Activated CD4-positive, alpha-beta T cell treated with anti-CD3 and anti-CD28 coated beads, Interleukin-2, amount 10 ng/mL, durations not matched to agents 24 days and 14 days (primary cell): ENCODE results near the gene PRAC1. TPM values are rescaled to one million over a fixed set of nuclear protein-coding genes. Genes with fewer than 3 reads are reported as not detected.

Experiments
- DNase-seq: peaks from one replicate; pipeline ENCODE4 v3.0.0; 2022
- H3K27ac Mint-ChIP-seq: one replicate; pipeline ENCODE4 v1.8.0; 2022; ENCODE audit warnings: mild to moderate bottlenecking, mixed read lengths
- H3K27me3 Mint-ChIP-seq: one replicate; pipeline ENCODE4 v1.8.0; 2022; ENCODE audit warnings: mixed read lengths
- H3K36me3 Mint-ChIP-seq: one replicate; pipeline ENCODE4 v1.8.0; 2022; ENCODE audit warnings: low read depth, mild to moderate bottlenecking, mixed read lengths
- H3K4me1 Mint-ChIP-seq: one replicate; pipeline ENCODE4 v1.8.0; 2021; ENCODE audit warnings: mixed read lengths
- H3K4me3 Mint-ChIP-seq: one replicate; pipeline ENCODE4 v1.8.0; 2022; ENCODE audit warnings: mild to moderate bottlenecking, moderate library complexity, mixed read lengths
- H3K9me3 Mint-ChIP-seq: one replicate; pipeline ENCODE4 v1.8.0; 2021; ENCODE audit warnings: mixed read lengths
- intact Hi-C: fragments of 100-400 bp; cut with micrococcal nuclease; formaldehyde crosslinking; loops from one replicate; pipeline ENCODE4 v1.15.1; 2023
- total RNA-seq: library from RNA; stranded (reverse); gene quantifications from 2 replicates; pipeline ENCODE4 v1.2.3, GENCODE V29; 2022

PRAC1 gene
- not detected in 2 replicates for total RNA-seq

GRCh38 chr17:48722201-48722907 is at the start of gene PRAC1:
TSS of gene PRAC1 (minus strand) at chr17:48722518. CDS start at chr17:48722392, 126 bp downstream.
- Mint-ChIP-seq H3K4me3 (peak within 1 kb of the TSS; percentile 3), H3K27me3 (peaks cover 96% of the 10 kb centered on the region), H3K27ac (no peak within 1 kb of the TSS), H3K36me3 (peaks cover 2% of the 10 kb centered on the region), H3K4me1 (peaks cover 18% of the 10 kb centered on the region), H3K9me3 (no peaks in the 10 kb centered on the region)
- intact Hi-C loops: loop anchor here (5.0 to 10.0 kb wide), 4 partner anchors 80 to 1242 kb away; partner anchors contain the start of genes DLX4 and IGF2BP1
- DNase-seq: peak; percentile 59

GRCh38 chr17:48770954-48771353 is 48.6 kb upstream of the PRAC1 start:
- H3K36me3 Mint-ChIP-seq: no peaks in the 10 kb centered on the region
- peaks cover 39% of the 10 kb centered on the region for H3K27me3 Mint-ChIP-seq

DNA sequence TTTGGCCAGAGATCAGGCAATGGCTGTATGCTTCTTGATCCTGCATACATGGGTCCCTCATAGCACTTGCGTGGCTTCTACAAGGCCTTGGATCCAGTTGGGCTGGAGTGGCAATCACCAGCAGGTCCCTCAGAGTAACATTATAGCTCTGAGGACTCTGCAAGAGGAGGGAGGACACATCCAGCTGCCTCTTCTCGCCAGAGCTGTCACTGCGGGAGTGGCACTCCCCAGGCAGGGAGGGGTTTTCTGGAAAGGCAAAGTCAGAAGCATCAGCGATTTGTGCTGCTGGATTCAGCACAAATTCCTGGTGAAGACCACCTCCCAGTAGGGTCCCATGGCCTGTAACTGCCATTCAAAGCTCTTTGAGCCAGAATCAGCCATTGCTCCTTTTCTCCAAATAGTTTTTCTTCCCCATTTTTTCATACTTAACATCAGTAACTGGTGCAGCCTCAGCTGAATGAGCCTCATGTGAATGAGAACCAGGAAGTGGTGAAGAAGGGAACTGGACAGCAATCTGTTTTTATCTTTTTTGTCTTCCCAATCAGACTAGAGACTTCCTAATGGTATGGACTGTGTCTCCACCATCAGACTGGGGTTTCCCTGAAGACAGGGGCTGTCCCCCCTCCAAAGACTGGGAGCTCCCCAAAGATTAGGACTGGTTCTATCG is 46.8 kb upstream of the PRAC1 start:
- intact Hi-C loops: no loop called here
- Mint-ChIP-seq H3K9me3 (no peaks in the 10 kb centered on the region), H3K4me3 (no peak overlapping the region), H3K4me1 (peaks cover 5% of the 10 kb centered on the region), H3K27ac (no peak overlapping the region), H3K36me3 (no peaks in the 10 kb centered on the region), H3K27me3 (peaks cover 34% of the 10 kb centered on the region)
- no peak for DNase-seq

More at GRCh38 chr17:48770954-48771353, 48.6 kb upstream of the PRAC1 start:
- Mint-ChIP-seq H3K4me1 (peaks cover 5% of the 10 kb centered on the region), H3K9me3 (no peaks in the 10 kb centered on the region), H3K27ac (no peak overlapping the region), H3K4me3 (no peak overlapping the region)
- intact Hi-C loops: no loop called here
- no peak for DNase-seq

GRCh38 chr17:48767263-48767774 is 45.0 kb upstream of the PRAC1 start:
- DNase-seq: no peak
- Mint-ChIP-seq H3K4me3 (no peak overlapping the region), H3K4me1 (peaks cover 5% of the 10 kb centered on the region), H3K9me3 (no peaks in the 10 kb centered on the region), H3K27me3 (peaks cover 42% of the 10 kb centered on the region), H3K36me3 (no peaks in the 10 kb centered on the region), H3K27ac (no peak overlapping the region)
- intact Hi-C loops: no loop called here

DNA sequence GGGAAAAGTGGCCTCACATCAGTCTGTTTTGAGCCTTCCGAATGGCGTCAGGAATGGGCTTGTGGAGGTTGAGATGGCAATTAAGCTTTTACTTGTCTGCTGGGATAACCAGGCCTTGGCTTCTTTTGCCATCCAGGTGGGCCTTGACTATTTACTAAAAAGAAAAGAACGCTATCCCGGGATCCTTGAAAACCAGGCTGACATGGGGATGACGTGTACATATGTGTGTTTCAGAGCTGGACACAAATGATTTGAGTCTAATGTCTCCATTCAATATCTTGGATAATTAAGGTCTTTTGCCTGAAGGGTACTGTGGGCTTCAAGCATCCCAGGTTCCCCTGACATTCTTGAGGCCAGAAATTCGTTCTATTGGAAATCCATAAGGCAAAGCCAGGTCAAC is 38.8 kb upstream of the PRAC1 start:
- Mint-ChIP-seq H3K27me3 (peaks cover 66% of the 10 kb centered on the region), H3K9me3 (no peaks in the 10 kb centered on the region), H3K4me3 (no peak overlapping the region), H3K27ac (no peak overlapping the region), H3K4me1 (no peaks in the 10 kb centered on the region), H3K36me3 (no peaks in the 10 kb centered on the region)
- no peak for DNase-seq
- intact Hi-C loops: no loop called here

- Mint-ChIP-seq H3K4me1 (no peaks in the 10 kb centered on the region), H3K27ac (no peak overlapping the region), H3K36me3 (no peaks in the 10 kb centered on the region), H3K27me3 (peaks cover 68% of the 10 kb centered on the region), H3K4me3 (no peak overlapping the region), H3K9me3 (no peaks in the 10 kb centered on the region)
- intact Hi-C loops: no loop called here
- DNase-seq: no peak
Observed at GRCh38 chr17:48760411-48760810, 38.1 kb upstream of the PRAC1 start.

GRCh38 chr17:48759288-48759687 is 37.0 kb upstream of the PRAC1 start:
- no peak overlapping the region for H3K4me3 Mint-ChIP-seq
- DNase-seq: no peak
- no peak overlapping the region for H3K27ac Mint-ChIP-seq
- no peaks in the 10 kb centered on the region for H3K36me3 Mint-ChIP-seq
- H3K4me1 Mint-ChIP-seq: peaks cover under 1% of the 10 kb centered on the region
- intact Hi-C loops: no loop called here
- peaks cover 72% of the 10 kb centered on the region for H3K27me3 Mint-ChIP-seq
- no peaks in the 10 kb centered on the region for H3K9me3 Mint-ChIP-seq

GRCh38 chr17:48757524-48757961 is 35.2 kb upstream of the PRAC1 start:
- Mint-ChIP-seq H3K27me3 (peaks cover 77% of the 10 kb centered on the region), H3K27ac (no peak overlapping the region), H3K9me3 (no peaks in the 10 kb centered on the region), H3K4me1 (peaks cover 5% of the 10 kb centered on the region), H3K4me3 (no peak overlapping the region), H3K36me3 (no peaks in the 10 kb centered on the region)
- intact Hi-C loops: no loop called here
- no peak for DNase-seq

- H3K27ac Mint-ChIP-seq: no peak overlapping the region
- H3K9me3 Mint-ChIP-seq: no peaks in the 10 kb centered on the region
- H3K27me3 Mint-ChIP-seq: peaks cover 79% of the 10 kb centered on the region
- H3K4me1 Mint-ChIP-seq: peaks cover 5% of the 10 kb centered on the region
- no peak for DNase-seq
- no peaks in the 10 kb centered on the region for H3K36me3 Mint-ChIP-seq
- H3K4me3 Mint-ChIP-seq: no peak overlapping the region
- intact Hi-C loops: no loop called here
Observed at GRCh38 chr17:48756830-48757251, 34.5 kb upstream of the PRAC1 start.

GRCh38 chr17:48755356-48755755 is 33.0 kb upstream of the PRAC1 start:
- no peaks in the 10 kb centered on the region for H3K36me3 Mint-ChIP-seq
- no peaks in the 10 kb centered on the region for H3K9me3 Mint-ChIP-seq
- no peak for DNase-seq
- no peak overlapping the region for H3K4me3 Mint-ChIP-seq
- H3K4me1 Mint-ChIP-seq: peaks cover 5% of the 10 kb centered on the region
- H3K27me3 Mint-ChIP-seq: peaks cover 79% of the 10 kb centered on the region
- intact Hi-C loops: no loop called here
- H3K27ac Mint-ChIP-seq: no peak overlapping the region

DNA sequence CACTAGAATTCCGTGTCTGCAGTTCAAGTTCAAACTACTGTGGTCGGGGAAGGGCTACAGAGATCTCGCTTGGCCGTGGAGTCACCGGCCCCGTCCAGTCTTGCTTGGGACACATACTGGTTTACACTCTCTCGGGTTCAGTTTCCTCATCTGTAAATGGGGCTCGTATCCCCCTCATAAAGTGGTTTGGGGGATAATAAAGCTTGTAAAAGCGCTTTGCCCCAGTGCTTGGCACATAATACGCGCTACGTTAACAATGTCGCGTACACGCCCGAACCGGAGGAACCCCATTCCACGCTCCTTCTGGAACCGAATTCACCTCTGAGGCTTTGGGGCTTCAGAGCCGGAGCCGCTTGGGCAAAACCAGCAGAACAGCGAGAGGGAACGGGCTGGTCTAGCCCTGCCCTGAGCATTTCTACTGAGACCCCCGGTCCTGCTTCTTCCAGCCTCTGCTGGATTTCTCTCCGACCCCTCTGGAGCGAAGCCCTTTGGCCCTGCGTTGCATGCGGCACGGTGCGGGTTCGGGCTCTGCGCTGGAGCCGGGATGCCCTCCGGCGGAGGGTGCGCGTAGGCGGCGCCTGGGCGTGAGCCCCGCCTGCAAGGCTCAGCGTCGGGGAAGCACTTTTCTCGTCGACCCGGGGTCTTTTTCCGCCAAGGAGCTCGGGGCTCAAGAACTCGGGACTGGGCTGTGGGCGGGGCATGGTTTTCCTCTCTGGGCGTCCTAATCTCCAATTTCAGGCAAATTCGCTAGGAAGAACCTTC is 32.4 kb upstream of the PRAC1 start:
- Mint-ChIP-seq H3K4me3 (no peak overlapping the region), H3K36me3 (no peaks in the 10 kb centered on the region)

GRCh38 chr17:48753794-48754499 is 31.6 kb upstream of the PRAC1 start:
- Mint-ChIP-seq H3K4me3 (no peak overlapping the region), H3K36me3 (no peaks in the 10 kb centered on the region), H3K27me3 (peaks cover 85% of the 10 kb centered on the region), H3K9me3 (no peaks in the 10 kb centered on the region), H3K4me1 (peaks cover 5% of the 10 kb centered on the region), H3K27ac (peak overlapping the region; percentile 25)
- intact Hi-C loops: loop anchor here (2.0 kb wide), 1 partner anchor 139 kb away; the partner anchor contains the start of gene HOXB8
- no peak for DNase-seq

More for the DNA sequence above, 32.4 kb upstream of the PRAC1 start:
- H3K4me1 Mint-ChIP-seq: peaks cover 5% of the 10 kb centered on the region
- DNase-seq: no peak
- intact Hi-C loops: no loop called here
- peaks cover 83% of the 10 kb centered on the region for H3K27me3 Mint-ChIP-seq
- peak overlapping the region; percentile 16 for H3K27ac Mint-ChIP-seq
- no peaks in the 10 kb centered on the region for H3K9me3 Mint-ChIP-seq
